Stimulated activated CD4-positive, alpha-beta T cell treated with anti-CD3 and anti-CD28 coated beads, TNF-alpha, amount 100 ng/mL, for 48 hours (primary cell): ENCODE measurements around the gene MB21D2.
"Not testable (repeated sequence)": the region's sequence is repeated elsewhere in the genome, so short reads cannot be mapped to it uniquely, and the experiment has no call there.

Experiments used
- DNase-seq, 3 donors: peaks; one replicate each; pipeline ENCODE4 v3.0.0-alpha.2; 2020; ENCODE audit warnings: low read depth in 3 of 3

MB21D2 gene

GRCh38 chr3:192917404-192918274, at the start of gene MB21D2:
MB21D2 (minus strand) TSS chr3:192917856; CDS start chr3:192917840, 16 bp downstream.
- DNase-seq: peak in 2 of 3 donors; percentile 32 to 38

DNA sequence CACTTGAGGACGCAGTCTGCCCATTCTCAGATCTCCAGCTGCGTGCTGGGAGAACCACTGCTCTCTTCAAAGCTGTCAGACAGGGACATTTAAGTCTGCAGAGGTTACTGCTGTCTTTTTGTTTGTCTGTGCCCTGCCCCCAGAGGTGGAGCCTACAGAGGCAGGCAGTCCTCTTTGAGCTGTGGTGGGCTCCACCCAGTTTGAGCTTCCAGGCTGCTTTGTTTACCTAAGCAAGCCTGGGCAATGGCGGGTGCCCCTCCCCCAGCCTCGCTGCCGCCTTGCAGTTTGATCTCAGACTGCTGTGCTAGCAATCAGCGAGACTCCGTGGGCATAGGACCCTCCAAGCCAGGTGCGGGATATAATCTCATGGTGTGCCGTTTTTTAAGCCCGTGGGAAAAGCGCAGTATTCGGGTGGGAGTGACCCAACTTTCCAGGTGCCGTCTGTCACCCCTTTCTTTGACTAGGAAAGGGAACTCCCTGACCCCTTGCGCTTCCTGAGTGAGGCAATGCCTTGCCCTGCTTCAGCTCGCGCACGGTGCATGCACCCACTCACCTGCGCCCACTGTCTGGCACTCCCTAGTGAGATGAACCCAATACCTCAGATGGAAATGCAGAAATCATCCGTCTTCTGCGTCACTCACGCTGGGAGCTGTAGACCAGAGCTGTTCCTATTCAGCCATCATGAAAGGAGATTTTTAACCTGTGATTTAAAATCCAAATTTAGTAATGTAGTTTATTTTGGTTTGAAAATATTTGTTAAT, 47.5 kb upstream of the MB21D2 start:
- not testable (repeated sequence) for DNase-seq

- DNase-seq: no peak
Measured at GRCh38 chr3:192959773-192960172, 42.1 kb upstream of the MB21D2 start.

DNA sequence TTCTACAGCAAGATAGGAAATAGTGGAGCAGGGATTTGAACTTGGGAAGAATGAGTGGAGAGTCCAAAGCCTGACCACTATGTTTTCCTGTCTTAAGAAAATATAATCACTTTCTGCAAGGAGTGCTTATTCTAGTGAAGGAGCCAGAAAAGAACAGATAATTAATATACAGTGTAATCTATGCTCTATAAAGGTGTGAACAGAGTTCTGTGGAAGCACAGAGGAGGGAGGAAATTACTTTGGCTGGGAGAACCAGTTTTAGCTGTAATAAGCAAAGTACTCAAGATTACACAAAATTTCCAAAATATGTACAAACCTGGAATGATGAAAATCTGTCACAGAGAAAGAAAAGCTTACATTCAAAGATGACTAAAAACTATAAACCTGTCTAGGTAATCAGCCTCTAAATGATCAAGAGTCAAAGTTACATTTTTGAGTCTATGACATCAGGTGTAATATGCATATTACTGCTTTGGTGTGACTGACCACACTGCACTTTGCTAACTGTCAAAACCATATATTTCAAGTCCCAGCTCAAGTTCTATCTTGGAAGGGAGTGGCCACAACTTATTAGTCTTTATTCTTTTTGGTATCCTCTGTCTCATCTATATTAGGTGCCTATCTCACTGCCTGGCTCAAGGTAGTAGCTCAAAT, 40.7 kb upstream of the MB21D2 start:
- no peak for DNase-seq

- DNase-seq: peak in 2 of 3 donors; percentile 1 to 3
Measured at GRCh38 chr3:192957441-192958021, 39.9 kb upstream of the MB21D2 start.

DNA sequence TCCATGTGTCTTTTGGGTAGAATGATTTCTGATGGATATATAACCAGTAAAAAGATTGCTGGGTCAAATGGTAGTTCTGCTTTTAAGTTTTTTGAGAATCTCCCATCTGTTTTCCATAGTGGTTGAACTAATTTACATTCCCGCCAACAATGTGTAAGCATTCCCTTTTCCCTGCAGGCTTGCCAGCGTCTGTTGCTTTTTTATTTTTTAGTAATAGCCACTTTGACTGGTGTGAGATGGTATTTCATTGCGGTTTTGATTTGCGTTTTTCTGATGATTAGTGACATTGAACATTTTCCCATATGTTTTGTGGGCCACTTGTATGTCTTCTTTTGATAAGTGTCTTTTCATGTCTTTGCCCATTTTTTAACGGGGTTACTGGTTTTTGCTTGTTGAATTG, 36.3 kb upstream of the MB21D2 start:
- no peak for DNase-seq

DNA sequence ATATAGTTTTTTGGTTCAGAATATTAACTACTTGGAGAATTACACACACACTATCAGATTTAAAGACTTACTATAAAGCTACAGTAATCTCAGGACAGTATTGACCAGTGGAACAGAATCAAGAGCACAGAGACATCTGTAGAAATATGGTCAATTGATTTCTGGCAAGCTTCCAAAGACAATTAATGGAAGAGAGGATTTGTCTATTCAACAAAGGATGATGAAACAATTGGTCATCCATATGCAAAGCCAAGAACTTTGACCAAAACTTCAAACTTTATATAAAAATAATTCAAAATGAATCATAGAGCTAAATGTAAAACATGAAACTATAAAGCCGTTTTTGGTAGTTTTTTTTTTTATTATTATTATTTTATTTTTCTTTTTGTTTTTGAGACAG, 29.8 kb upstream of the MB21D2 start:
- DNase-seq: no peak

DNA sequence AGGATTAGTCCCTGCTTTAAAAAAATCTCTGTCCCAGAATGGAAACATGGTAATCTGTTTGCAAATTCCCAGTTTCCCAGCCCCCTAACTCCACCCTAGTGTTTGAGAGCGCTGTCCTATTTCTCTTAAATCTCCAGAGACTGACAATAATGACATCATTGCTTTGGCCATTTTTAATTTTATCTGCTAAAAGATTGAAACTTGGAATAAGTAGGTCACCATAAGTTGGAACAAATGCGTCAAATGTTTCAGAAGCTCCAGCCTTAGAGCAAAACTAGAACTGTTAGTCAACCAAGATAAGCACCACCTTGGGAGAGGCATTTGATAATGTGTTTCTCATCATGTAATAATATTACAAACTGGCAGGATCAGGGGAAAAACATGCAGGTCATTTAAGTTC, 25.7 kb upstream of the MB21D2 start:
- no peak for DNase-seq

DNA sequence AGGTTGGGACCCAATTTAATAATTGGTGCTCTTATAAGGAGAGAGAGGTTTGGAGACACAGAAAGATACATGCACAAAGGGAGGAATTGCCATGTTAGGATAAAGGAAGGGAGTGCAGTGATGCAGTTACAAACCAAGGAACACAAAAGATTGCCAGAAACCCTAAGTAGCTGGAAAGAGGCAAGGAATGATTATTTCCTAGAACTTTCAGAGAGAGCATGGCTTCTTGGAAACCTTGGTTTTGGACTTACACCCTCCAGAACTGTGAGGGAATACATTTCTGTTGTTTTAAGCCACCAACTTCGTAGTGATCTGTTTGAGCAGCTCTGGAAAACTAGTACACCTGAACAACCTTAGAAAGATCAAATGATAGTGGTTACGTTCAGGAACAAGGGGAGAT, 25.0 kb upstream of the MB21D2 start:
- DNase-seq: no peak

DNA sequence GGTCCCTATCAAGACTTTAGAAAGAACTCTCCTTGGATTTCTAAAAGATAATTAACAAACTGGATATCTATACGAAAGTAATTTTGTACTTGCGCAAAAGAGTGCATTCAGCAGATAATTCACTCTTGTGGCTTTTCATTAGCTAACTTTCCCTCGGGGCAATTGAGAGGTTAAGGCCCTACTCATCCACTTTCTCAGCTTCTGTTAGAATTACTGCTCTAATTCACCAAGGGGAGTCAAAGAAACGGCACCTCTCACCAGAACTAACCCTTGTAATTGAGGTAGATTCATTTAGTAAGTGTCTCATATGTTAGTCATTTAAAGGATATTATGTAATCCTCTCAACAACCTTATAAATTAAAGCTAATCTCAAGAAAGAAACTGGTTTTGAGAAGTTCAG, 22.5 kb upstream of the MB21D2 start:
- no peak for DNase-seq

DNA sequence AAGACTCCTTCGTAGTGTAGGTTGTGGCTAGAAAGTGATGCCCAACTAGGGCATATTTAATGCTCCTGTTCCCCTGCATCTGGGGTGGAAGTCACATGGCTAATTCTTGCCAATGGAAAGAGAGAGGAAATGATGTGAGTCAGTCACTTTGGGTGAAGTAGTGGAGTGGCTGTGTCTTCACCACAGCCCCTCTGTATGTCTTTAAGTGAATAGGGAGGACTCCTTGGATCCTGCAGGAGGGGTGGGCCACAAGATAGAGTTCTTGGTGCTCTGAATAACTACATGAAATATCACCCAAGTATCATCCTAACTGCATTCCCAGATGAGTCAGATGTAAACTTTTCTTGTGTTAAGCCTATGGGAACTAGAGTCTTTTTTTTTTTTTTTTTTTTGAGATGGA, 17.8 kb upstream of the MB21D2 start:
- DNase-seq: no peak

DNA sequence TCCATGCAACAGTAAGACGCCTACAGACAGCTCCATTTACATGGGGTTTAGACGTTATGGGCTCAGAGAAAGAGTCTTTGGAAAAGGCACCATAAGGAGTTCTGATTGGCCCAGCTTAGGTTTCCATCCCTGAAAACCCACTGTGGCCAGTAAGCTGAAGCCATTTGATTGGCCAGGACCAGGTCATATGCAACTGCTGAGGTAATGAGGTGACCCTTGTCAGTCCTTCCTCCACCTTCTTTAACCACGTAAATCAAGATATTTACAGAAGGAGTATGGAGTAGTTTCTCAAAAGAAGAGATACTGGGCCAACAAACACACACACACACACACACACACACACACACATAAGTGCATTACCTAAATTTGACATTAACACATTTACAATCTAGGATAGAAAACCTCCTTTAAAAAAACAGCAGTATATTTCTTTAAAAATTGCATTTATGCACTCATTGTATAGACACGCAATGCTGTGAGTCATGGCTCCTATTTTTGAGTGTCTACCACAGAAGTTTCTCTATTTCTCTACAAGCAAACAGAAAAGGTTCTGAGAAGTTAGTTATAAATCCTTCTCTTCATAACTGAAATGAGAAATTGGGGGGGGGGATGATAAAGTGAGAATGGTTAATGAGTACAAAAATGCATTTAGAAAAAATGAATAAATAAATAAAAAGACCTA, 16.3 kb upstream of the MB21D2 start:
- DNase-seq: no peak

GRCh38 chr3:192933259-192933658, 15.6 kb upstream of the MB21D2 start:
- DNase-seq: no peak

DNA sequence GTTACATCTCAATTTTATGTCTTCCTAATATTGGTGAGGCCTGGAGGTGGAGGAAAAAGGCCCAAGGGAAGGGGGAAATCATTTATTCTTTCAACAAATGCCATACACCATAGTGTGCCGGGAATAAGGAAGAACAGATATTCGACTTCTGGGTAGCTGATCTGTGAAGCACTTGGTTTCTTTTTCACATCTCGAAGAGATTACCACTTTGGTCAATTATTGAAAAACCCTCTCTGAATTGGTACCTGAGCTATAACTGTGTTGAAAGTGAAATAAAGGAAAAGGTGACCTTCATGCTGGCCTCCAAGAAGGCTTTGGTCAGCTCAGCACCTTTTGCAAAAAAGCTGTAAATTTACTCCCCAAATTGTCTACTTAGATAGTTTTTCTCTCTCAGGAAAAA, 14.2 kb upstream of the MB21D2 start:
- no peak for DNase-seq

DNA sequence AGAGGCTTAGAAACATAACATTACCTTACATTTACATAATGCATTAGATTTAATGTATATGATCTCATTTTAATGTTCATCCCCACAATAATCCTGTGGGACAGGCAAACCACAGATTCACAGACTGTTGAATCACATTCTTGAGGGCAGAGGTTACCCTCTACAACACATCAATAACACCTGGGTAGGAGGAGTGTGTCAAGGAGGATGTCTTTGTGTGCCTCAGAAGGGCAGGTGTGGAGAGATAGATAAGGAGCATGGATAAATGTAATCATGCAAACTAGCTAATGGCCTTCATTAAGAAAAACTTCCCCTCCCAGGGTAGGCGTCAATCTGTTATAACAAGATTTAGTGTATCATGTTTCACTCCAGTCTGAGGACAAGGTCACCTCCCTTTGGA, 12.9 kb upstream of the MB21D2 start:
- DNase-seq: no peak

- DNase-seq: no peak
Measured at GRCh38 chr3:192929755-192930547, 12.3 kb upstream of the MB21D2 start.

- no peak for DNase-seq
Measured at GRCh38 chr3:192929146-192929545, 11.5 kb upstream of the MB21D2 start.

GRCh38 chr3:192928720-192929119, 11.1 kb upstream of the MB21D2 start:
- no peak for DNase-seq

DNA sequence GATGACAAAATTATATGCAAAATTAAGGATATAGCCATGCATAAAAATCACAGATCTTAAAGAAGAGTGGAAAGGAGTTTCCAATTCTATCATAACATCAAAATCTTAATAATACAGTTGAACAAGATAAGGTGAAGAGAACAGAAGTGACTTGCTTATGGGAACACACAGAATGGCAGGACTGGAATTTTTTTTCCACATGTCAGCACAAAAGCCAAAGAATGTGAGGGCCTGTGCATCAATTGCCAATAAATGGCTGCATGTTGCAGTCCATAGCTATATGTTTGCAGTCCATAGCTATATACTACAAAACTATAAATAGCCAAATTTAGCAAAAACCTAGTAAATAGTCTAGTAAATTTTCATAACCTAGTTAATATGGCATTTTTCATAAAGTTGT, 10.4 kb upstream of the MB21D2 start:
- no peak for DNase-seq

DNA sequence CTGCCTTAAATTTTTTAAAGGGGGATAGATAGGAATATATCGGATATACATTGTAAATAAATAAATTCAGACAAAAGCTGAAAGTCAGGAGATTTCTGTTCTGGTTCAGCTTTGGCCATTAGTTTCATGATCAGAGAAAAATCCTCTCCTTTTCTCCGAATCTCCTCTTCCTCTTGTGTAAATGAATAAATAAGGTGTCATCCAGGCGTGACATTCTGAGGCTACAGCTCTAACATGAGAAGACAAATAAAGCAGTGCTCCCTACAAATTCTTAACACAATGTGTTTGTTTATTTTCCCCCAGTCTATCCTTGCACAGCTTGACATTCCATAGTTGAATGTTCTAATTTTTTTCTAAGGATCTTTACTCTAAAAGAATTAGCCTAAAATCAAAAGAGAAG, 9.4 kb upstream of the MB21D2 start:
- DNase-seq: no peak

- DNase-seq: no peak
Measured at GRCh38 chr3:192923731-192924130, 6.1 kb upstream of the MB21D2 start.
